ELF-1 (cell line): ENCODE measurements around the gene ZNF41.
A peak's percentile ranks its signal among the peaks of the same experiment; 100 is the strongest.
"Not testable (repeated sequence)": the region's sequence is repeated elsewhere in the genome, so short reads cannot be mapped to it uniquely, and the experiment has no call there.

Source experiments
- DNase-seq: peaks from one replicate; pipeline ENCODE4 v3.0.0-alpha.2; 2016; ENCODE audit warnings: low read depth, low spot score

ZNF41 gene

DNA sequence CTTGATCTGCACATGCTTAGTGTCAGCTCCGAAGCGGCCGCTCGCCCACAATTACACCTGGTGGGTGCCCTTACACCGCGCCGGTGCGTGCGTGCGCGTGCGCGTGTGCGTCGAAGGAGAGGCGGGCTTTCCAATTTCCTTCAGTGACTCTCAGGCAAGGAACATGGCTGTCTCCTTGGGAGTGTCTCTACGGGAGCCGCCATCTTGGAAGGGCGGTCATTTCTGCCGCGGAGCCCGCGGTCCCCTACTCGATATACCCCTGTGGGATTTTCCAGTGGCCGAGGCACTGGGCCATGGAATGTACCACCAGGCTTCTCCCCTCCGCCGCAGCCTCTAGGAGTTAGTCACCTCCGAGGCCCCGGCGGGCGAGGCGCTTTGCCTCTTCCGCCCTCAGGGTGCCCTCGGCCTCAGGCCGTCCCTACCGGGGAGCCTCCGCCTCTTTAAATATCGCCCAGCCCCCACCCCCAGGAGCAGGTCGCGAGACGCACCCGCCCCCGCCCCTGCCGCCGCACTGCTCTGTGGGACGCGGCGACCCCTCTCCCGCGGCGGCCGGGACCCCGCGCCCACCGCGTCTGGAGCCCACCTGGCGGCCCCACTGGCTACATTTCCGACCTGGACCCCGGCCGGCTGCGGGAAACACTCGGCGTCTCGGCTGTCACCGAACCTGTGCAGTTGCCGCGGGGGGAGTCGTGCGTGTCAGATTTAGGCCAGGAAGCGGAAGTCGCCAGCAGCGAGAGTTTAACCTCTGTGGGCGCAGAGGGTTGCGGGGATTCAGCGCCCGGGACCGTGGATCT is at the start of gene ZNF41:
Gene ZNF41, minus strand, starts transcription at position 711 of the 794 bp plus-strand sequence. CDS start 15,741 bp downstream, outside the sequence.
- peak; percentile 96 for DNase-seq

DNA sequence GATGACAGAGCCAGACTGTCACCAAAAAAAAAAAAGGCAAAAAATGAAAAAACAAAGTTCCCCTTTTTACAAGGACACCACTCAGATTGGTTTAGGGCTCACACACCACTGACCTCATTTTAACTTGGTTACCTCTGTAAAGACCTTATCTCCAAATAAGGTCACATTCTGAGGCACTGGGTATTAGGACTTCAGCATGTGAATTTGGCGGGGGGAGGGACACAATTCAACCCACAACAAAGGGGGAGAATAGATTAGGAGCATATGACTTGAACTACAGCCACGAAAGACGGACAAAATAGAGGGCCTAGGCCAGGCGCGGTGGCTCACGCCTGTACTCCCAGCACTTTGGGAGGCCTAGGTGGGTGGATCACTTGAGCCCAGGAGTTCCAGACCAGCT is 47.0 kb upstream of the ZNF41 start:
- DNase-seq, result peak; percentile 9

DNA sequence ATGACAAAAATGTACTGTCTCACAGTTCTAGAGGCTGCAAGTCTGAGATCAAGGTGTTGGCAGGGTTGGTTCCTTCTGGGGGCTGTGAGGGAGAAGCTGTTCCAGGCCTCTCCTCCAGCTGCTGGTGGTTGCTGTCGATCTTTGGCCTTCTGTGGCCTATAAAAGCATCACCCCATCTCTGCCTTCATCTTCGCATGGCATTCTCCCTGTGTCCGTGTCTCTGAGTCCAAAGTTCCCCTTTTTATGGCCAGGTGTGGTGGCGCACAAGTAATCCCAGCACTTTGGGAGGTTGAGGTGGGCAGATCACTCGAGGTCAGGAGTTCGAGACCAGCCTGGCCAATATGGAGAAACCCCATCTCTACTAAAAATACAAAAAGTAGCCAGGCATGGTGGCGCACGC is 46.5 kb upstream of the ZNF41 start:
- DNase-seq, result no peak

DNA sequence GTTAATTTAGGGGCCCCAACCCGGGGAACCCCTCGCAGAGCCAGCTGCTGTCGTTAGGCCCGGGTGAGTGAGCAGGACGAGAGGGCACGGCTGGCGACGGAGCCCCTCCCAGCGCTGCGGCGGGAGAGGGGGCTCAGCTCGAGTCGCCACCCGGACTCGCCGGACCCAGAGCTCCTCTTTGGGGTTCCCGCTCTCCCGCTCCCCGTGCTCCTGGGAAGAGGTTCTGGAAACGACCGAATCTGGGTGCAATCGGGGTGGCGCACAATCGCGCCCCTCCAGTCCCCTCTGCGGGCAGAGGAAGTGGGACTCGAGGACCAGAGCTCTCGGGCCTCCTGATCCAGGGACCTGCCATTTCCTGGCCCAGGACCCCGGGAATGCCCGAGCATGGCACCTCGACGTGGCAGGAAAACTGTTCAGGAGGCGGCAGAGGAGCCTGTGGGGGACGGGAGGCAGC is 40.7 kb upstream of the ZNF41 start:
- no peak for DNase-seq

DNA sequence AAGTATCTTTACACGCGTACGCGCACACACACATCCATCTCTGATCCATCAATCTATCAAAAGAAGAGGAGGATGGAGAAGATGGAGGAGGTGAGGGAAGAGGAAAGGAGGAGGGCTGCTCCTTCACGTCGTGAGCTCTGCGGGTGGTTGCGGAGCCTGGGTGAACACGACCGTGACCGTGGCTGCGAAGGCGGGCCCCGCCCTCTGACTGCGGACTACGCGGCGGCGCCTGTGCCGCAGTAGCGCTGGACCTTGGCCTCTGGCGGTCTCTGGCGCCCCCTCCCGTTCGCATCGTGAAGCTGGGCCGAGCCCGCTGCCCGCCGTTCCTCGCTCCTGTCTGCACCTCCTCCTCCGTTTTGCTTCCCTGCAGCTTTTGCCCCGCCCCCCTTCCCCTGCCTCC is 40.3 kb upstream of the ZNF41 start:
- peak; percentile 91 for DNase-seq

DNA sequence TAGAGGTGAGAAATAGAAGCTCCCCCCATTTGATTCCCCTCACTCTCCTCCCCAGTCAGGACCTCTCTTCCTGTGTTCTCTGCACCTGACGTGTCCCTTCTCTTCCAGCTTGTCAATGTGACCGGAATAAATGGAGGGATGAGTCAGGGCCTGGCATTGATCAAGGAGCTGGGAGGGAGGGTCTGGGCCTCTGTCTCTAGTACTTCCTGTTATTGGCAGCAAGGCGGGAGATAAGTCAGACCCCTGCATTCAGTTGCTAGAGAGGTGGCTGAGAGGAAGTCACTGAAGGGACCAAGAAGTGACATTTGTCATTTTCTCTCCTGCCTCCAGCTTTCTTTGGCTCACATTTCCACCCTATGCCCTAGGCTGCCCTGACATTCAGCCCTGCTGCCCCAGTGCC is 35.1 kb upstream of the ZNF41 start:
- DNase-seq, result no peak

DNA sequence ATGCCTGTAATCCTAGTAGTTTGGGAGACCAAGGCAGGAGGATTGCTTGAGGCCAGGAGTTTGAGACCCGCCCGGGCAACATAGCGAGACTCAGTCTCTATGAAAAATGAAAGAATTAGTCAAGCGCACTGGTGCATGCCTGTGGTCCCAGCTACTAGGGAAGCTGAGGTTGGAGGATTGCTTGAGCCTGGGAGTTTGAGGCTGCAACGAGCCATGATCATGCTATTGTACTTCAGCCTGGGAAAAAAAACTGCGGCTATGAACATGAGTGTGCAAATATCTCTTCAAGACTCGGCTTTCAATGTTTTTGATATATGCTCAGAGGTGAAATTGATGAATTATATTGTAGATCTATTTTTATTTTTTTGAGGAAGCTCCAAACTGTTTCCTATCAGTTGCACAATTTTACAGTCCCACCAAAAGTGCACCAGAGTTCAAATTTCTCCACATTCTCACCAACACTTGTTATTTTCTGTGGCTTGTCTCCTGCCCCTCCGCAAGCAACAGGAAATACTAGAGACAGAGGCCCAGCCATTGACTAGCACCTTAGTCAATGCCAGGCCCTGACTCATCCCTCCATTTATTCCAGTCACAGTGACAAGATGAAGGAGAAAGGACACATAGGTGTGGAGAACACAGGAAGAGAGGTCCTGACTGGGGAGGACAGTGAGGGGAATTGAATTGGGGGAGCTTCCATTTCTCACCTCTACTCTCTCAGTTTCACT is 33.1 kb upstream of the ZNF41 start:
- no peak for DNase-seq

DNA sequence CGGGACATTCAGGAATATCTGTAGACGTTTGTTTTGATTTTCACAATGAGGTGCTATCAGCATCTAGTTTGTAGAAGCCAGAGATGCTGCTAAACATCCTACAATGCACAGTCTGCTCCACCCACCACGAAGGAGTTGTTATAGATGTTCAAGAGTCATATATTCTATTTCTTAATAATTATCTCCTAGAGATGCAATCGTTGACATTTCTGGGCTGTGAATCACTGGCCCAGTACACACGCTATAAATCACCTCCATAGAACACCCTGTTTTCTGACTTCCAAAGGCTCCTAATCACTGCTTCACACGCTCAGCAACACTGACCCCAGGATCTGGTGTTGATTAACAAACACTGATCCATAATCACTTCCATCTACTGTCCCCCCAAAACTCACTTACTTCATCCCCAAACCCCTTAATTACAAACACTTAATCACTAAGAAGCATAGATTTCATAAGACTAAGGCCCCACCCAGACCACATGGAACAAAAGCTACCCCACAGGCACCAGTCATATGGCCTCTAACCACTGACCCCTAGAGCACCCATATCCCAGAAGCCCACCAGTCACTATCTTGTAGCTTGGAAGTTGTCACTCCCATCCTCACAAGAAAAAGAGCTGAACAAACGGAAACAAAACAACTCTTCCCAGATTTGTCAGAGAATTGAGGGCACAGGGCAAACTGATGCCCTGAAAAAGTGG is 31.7 kb upstream of the ZNF41 start:
- DNase-seq, result no peak

DNA sequence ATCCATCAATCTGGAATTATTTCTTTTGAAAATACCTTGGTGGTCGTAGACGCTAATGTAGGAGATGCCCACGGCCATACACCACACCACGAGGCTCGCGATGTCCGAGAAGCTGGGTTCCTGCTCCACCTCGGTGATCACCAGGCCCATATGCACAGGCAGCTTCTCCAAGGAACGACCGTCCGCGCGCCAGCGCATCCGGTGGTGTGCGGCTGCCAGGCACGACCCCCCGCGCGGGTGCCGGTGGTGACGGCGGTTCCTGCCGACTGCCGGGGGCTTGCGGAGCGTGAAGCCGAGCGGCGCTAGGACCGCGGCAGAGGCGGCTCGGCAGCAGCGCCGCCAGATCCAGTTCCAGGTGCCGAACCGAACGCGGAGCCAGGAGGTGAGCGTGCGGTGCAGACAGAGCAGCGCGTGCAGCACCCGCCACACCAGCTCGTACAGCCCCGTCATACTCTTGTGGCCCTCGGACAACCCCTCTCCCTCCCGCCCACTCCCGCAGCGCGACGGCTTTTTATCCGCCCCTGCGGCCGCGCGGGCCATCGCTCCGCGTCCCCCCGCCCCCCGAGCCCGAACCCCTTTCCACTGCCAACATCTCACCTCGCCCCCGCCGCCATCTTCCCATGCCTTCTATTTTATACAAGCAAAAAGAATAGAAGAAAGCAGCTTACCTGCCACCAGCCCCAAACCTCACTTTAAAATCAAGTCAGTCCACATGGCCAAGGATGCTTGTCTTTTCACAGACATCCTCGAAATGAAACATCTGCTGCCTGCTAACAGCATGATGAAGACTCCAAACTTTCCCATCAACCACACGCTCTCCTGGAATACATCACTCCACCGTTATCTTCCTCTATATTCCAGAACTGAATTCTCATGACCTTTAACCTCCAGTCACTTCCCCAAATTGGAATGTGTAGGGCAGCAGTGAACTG is 30.3 kb upstream of the ZNF41 start:
- DNase-seq, result peak; percentile 18

DNA sequence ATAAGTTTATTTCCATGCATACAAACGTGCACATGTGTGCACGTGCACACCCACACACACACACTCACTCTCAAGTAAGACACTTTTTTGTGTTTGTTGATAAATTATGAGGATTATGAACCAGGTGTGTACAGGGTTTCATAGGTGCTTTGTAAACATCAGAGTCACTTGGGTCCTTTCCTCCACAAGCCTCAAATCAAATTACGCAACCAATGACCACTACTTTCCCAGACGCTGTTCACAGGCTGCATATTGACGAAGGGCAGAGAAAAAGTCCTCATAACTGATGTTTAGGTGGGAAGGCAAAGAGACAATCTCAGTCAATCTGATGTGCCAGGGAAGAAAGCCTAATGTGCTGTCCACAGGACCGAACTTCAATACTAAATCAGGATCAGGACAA is 29.4 kb upstream of the ZNF41 start:
- not testable (repeated sequence) for DNase-seq

DNA sequence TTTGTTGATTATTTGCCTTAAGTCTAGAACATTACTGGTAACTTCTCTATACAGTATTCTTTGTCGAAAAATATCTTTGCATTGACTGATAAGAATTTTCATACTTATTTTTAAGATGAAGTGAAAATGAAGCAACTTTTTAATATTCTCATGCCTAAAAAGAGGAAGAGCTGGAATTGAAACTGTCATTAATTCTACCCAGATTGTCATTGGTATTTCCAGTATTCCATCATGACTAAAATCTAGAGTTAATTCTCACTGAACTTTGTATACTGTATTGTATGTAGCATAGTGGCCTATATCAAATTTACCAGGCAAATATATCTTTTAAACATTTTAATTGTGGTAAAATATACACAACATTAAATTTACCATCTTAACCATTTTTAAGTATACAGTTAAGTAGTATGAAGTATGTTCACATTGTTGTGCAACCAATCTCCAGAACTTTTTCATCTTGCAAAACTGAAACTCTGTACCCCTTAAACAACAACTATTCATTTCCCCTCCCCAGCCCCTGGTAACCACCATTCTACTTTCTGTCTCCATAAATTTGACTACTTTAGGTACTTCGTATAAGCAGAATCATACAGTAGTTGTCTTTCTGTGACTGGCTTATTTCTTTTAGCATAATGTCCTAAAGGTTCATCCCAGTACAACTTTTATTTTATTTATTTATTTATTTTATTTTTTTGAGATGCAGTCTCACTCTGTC is 24.3 kb upstream of the ZNF41 start:
- no peak for DNase-seq

DNA sequence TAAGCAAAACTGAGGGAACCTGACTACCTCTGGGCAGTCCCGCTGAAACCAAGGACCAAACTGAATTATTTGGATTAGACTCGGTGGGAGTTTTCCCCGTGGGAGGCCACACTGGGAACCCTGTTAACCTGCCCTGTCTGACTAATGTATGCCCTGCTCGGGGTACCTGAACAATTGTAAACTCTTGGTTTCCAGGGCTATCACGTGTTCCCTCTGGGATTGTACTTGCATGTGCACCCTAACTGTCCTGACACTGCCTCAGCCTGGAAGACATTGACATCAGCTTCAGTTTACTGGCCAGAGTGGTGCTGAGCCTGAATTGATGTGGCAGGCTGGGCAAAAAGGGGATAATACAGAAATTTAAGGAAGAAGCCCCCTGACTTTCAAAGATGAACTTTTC is 20.1 kb upstream of the ZNF41 start:
- no peak for DNase-seq

DNA sequence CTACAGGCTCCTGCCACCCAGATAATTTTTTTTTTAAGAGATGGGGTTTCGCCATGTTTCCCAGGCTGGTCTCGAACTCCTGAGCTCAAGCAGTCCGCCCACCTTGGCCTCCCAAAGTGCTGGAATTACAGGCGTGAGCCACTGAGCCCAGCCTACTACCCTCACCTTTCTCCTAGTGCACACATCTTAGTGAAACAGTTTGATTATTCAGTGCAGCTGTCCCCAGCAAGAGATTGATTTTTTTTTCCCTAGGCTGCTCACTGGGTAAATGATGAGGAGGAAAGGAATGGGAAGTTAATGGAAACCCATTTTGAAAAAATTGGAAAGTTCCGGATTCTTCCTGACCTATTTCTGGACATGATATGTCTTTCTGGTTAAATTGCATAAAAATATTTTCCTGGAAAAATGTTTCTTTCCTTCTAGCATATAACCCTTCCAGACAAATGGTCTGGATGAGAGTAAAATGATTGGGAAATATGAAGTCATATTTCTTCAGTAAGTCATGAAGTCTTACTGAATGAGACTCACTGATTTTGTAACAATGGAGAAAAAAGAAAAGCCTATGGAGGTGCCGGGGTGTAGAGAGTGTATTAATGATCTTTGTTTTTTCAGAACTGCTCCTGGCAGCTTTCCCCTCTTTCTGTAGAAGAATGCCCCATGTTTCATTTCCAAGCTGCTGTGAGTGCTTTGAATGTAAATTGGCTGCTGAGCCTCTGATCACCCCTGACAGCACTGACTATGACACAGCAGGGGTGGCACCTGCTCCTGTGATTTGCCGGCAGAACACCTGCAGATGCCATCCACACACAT is 19.5 kb upstream of the ZNF41 start:
- no peak for DNase-seq

DNA sequence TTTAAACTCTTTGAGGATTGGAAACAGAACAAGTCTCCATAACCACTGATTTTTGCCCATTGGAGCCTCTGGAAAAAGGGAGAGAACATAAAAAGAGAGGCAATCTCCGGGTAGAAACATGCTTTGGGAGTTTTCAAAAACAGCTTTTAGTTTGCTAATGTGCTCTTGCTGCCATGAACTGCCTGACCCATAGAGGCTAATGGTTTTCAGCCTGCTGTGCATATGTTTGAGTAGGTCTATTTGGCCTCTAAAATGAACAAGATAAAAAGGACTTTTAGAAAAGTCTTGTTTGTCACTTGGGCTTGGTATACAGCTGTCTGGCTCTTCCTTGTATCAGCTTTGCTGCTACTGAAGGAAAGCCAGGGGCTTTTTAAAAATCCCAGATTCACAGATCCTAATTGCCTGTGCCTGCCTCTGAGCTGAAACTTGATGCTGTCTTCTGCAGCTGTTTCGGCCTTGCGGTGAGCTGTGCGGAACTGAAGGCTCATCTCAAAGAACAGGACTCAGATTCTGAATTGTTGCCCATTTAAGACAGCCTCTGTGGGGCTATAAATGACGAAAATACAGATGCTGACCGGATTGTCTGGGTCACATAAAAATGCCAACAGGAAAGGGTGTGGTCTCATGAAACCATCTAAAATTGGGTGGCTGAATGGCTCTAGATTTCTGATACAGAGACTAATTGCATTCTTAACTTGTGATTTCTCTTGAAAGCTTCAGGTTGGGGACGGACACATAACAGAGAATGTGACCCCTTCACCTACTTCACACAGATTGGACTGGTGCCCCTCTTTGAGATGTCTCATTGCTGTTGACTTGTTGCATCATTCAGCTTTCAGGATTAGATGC is 18.4 kb upstream of the ZNF41 start:
- DNase-seq, result peak; percentile 61

DNA sequence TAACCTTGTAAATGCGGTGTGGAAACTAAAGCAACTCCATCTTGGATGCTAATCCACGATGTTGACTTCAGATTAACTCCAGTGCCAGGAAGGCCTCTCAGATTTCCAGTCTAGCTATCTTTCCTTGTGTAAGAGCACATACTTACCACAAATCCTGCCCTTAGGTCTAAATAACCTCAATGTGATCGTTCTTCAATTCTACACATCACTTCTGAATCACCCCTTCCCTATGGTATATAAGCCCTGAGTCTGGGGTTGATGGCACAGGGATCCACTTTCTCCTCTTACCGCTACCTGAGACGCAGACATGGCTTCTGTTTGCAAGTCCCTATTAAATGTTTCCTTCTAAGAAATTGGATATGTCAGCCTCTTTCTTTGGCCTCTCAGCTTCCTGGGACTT is 17.5 kb upstream of the ZNF41 start:
- no peak for DNase-seq

DNA sequence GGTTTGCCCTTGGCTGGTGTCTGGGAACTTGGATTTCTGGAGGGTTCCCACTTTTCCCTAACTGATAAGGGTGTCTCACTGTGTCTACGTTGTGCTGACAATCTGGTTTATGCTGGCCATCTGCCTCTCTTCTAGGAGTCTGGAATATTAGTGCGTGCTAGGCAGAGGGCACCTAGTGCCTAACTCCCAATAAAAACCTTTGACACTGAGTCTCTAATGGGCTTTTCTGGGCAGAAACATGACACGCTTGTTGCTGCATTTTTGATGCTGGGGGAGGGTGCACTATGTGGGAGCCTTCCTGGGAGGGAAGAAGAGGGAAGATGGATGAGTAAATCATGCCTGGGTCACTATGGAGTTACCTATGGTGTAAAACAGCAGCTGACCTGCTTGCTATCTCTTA is 16.3 kb upstream of the ZNF41 start:
- DNase-seq, result no peak

DNA sequence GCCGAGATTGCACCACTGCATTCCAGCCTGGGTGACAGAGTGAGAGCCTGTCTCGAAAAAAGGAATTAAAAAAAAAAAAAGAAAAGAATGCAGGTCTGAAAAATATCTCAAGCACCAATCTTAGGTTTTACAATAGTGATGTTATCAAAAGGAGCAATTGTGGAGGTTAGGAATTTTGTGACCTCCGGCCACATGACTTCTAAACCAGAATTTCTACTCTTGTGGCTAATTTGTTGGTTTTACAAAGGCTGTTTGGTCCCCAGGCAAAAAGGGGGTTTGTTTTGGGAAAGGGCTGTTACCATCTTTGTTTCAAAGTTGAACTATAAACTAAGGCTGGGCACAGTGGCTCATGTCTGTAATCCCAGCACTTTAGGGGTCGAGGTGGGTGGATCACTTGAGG is 15.4 kb upstream of the ZNF41 start:
- DNase-seq, result peak; percentile 82

DNA sequence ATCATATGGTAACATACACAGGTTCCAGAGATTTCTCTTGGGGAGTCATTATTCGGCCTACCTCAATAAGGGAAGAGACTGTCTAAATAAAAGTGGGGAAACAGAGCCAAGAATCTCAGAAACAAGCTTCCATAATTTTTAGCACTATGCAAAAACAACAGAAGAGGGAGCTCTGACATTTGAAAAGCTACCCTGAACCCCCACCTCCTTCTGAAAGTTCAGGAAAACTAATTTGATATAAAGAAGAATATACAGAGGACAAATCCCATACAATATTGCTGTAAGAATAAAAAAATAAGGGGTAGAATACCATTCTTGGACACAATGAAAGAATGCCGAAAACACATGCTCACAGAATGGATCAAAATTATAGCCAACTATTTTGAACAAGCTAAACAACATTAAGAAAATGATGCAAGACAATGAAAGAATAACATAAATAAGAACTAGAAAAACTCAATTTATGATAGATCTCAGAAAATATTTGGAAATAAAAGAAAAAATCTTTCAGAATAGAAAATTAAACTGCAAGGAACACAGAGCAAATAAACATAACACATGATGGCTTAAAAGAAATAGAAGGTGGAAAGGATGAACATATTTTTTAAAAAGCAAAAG is 14.4 kb upstream of the ZNF41 start:
- no peak for DNase-seq
